ENCODE measurements around the gene FAM20C.
"Not testable (repeated sequence)": the region's sequence is repeated elsewhere in the genome, so short reads cannot be mapped to it uniquely, and the experiment has no call there.

- TF ChIP-seq CTCF, POLR2A, POLR2AphosphoS5 (IDR thresholded peaks at IDR 0.05): not testable (repeated sequence)
Observed at GRCh38 chr7:242826-243579, 50.6 kb downstream of the FAM20C start.

Data from prostate gland (tissue), 2 donors.